GM23338 (cell line): ENCODE results near the gene CUBN.

Experiments
- CTCF ChIP-seq, 2 experiments: fragments of 200-600 bp in 1 of 2; sonication (generic) in 1 of 2; conservative IDR thresholded peaks; 2 replicates each; pipeline versions ENCODE4 v1.5.1 to v1.6.1; 2016 to 2017; ENCODE audit warnings: antibody characterized with exemption in 2 of 2, low read depth in 2 of 2, mild to moderate bottlenecking in 2 of 2, moderate library complexity in 1 of 2
- EZH2 ChIP-seq: fragments of 200-600 bp; sonication (generic); IDR thresholded peaks from one replicate; pipeline ENCODE4 v1.8.0; 2017; ENCODE audit warnings: antibody characterized with exemption, mild to moderate bottlenecking, low read depth; ENCODE audit not compliant: unreplicated experiment
- POLR2AphosphoS5 ChIP-seq: IDR thresholded peaks from 2 replicates; pipeline ENCODE4 v1.6.1; 2016; ENCODE audit warnings: antibody characterized with exemption, low read depth
- REST ChIP-seq: IDR thresholded peaks from one replicate; pipeline ENCODE4 v1.6.1; 2018; ENCODE audit warnings: antibody characterized with exemption; ENCODE audit not compliant: unreplicated experiment
- STAT1 ChIP-seq: IDR thresholded peaks from one replicate; pipeline ENCODE4 v1.6.1; 2016; ENCODE audit warnings: antibody characterized with exemption; ENCODE audit not compliant: unreplicated experiment
- ZNF114 ChIP-seq: fragments of 250-450 bp; sonication (Bioruptor Pico); IDR thresholded peaks from 2 replicates; pipeline ENCODE4 v1.5.0; 2020; ENCODE audit warnings: mild to moderate bottlenecking, moderate library complexity

DNA sequence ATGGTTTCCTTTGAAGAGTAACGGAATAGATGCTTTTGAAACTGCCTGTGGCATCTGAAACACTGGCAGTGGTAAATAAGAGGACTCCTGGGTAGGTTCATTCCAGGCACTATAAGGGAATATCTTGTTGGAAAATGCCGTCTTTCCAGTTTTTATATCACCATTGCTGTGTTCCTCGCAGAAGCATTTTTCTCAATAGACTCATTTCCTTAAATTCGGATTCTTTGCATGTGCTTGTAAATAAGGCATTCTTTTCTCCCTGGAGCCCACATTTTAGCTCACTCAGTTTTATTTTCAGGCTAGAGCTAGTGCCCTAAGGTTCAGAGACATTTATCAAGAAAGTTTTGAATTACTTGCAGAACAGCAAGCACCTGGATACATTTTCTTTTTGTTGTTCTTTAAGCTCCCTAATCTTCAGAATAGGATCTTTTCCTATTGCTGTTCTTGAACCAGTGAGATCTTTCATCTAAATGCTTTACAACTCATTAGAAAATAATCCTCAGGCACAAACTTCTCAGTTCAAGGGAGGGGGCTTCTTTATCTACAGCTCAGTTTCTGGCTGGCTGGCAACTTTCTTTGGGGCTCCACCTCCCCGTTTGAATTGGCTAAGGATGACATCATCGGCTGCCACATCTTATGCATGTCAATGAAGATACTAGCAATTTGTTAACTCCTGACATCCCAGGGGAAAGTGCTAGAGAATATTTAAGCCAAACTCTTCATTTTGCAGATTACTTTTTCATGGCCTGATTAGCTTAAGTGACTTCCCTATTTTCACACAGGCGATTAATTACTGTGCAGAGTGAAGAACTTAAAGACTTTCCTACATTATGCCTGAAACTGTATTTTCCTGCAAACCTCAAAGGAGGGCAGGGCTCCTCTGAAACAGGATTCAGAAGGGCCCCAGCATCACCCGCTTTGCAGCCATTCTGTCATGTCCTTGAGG is 178.7 kb downstream of the CUBN start:
- TF ChIP-seq CTCF (conservative IDR thresholded peaks at IDR 0.05; ENCODE audit: low read depth in 2 of 2) (no peak), POLR2AphosphoS5 (no peak), EZH2 (no peak), STAT1 (no peak), REST (no peak), ZNF114 (CRISPR knock-in tag) (no peak)
